ENCODE results near the gene SYNGAP1.

SYNGAP1 gene

DNA sequence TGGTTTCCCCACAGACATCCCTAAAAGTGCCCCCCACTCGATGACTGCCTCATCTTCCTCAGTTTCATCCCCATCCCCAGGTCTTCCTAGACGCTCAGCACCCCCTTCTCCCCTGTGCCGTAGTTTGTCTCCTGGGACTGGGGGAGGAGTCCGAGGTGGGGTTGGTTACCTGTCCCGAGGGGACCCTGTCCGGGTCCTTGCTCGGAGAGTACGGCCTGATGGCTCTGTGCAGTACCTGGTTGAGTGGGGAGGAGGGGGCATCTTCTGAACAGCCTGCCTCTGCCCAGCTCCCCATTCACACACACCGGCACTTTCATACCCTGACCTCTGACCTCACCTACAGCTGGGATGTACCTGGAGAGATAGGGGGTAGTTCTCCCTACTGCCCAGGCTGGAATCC is 4.0 kb upstream of the SYNGAP1 start:
- Histone ChIP-seq H3K4ac (ENCODE audit: low read length) (no peak overlapping the region), H4K8ac (ENCODE audit: low read depth, low read length) (no peak overlapping the region), H3K27me3 (ENCODE audit: control insufficient read depth in 3 of 3, insufficient read depth in 3 of 3, low read depth in 1 of 3, low read length in 3 of 3) (no peaks in the 10 kb centered on the region), H3K4me3 (ENCODE audit: low read length in 2 of 2) (peak overlapping the region; percentile 10 to 80), H3K14ac (ENCODE audit: low read length) (no peak overlapping the region), H4K91ac (ENCODE audit: low read depth, low read length, poor library complexity) (no peak overlapping the region), H3K9me3 (replicated peaks in 1 of 2; ENCODE audit: control insufficient read depth in 2 of 2, insufficient read depth in 1 of 2, low read depth in 1 of 2, low read length in 2 of 2) (no peaks in the 10 kb centered on the region), H3K36me3 (replicated peaks in 1 of 2; ENCODE audit: control insufficient read depth in 2 of 2, insufficient read depth in 2 of 2, low read length in 2 of 2) (peaks cover 36 to 51% of the 10 kb centered on the region in 2 donors), H3K4me2 (ENCODE audit: insufficient read depth, low read length, poor library complexity, severe bottlenecking) (peak overlapping the region; percentile 11), H2BK12ac (ENCODE audit: low read length) (no peak overlapping the region), H2AFZ (ENCODE audit: low read length) (no peak overlapping the region), H3K18ac (ENCODE audit: low read length) (no peak overlapping the region), H2BK15ac (ENCODE audit: low read length) (no peak overlapping the region), H3K9ac (ENCODE audit: low read depth, low read length, poor library complexity) (no peak overlapping the region), H3K79me1 (ENCODE audit: low read depth, low read length) (no peaks in the 10 kb centered on the region), H3K23ac (ENCODE audit: low read depth, low read length, poor library complexity) (no peak overlapping the region), H3K4me1 (ENCODE audit: control insufficient read depth in 2 of 2, insufficient read depth in 1 of 2, low read depth in 1 of 2, low read length in 2 of 2) (peaks cover 18 to 26% of the 10 kb centered on the region in 2 donors), H2AK5ac (ENCODE audit: low read depth, low read length) (no peak overlapping the region), H2BK5ac (ENCODE audit: low read length) (no peak overlapping the region), H3K27ac (replicated peaks; ENCODE audit: low read length) (no peak overlapping the region), H2BK120ac (ENCODE audit: low read depth, low read length) (no peak overlapping the region)
- WGBS, 2 donors (ENCODE audit: extremely low coverage in 2 of 2, insufficient read length in 2 of 2, insufficient replicate concordance in 1 of 2), result no CpG with 5 or more reads among the region's 9 CpGs
- no peak for DNase-seq (ENCODE audit: low spot score)

DNA sequence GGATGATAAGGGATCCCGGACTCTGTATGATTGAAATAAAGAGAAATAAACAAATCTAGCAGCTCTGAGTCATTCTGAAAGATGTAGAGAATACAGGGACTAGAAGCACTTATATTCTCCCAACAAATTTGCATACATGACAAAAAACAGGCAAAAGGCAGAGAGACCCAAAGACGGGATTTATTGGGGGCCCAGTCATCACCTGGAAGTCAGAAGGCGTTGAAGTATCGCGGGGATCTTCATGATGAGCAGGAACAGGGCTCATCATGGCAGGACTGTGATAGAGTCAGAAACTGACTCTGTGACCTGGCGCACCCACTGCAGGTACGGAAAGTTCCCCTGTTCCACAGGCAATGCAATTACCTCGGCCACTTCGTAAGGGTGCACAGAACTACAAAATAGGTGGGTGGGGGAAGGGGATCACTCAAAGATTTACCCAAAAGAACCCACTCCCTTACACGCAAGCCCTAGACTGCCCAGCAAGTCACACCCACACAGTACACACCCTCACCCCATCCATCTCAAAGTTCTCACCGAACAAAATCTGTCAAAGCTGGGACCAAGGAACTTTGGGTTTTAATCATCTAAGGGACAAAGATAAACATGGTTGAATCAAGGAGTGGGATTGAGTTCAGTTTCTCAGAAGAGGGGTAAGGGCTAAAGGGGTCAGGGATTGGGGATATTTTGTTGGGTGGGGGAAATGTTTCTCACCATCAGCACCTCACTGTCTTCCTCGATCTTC is 3.3 kb upstream of the SYNGAP1 start:
- Histone ChIP-seq H2BK15ac (ENCODE audit: low read length) (no peak overlapping the region), H3K4me2 (ENCODE audit: insufficient read depth, low read length, poor library complexity, severe bottlenecking) (peak overlapping the region; percentile 83), H4K91ac (ENCODE audit: low read depth, low read length, poor library complexity) (no peak overlapping the region), H2AFZ (ENCODE audit: low read length) (no peak overlapping the region), H2BK120ac (ENCODE audit: low read depth, low read length) (no peak overlapping the region), H3K4ac (ENCODE audit: low read length) (no peak overlapping the region), H3K9ac (ENCODE audit: low read depth, low read length, poor library complexity) (no peak overlapping the region), H3K27ac (replicated peaks; ENCODE audit: low read length) (no peak overlapping the region), H3K27me3 (ENCODE audit: control insufficient read depth in 3 of 3, insufficient read depth in 3 of 3, low read depth in 1 of 3, low read length in 3 of 3) (no peaks in the 10 kb centered on the region), H3K9me3 (replicated peaks in 1 of 2; ENCODE audit: control insufficient read depth in 2 of 2, insufficient read depth in 1 of 2, low read depth in 1 of 2, low read length in 2 of 2) (no peaks in the 10 kb centered on the region), H3K23ac (ENCODE audit: low read depth, low read length, poor library complexity) (no peak overlapping the region), H3K4me1 (ENCODE audit: control insufficient read depth in 2 of 2, insufficient read depth in 1 of 2, low read depth in 1 of 2, low read length in 2 of 2) (peaks cover 22 to 32% of the 10 kb centered on the region in 2 donors), H3K79me1 (ENCODE audit: low read depth, low read length) (no peaks in the 10 kb centered on the region), H3K36me3 (replicated peaks in 1 of 2; ENCODE audit: control insufficient read depth in 2 of 2, insufficient read depth in 2 of 2, low read length in 2 of 2) (peaks cover 36 to 51% of the 10 kb centered on the region in 2 donors), H2AK5ac (ENCODE audit: low read depth, low read length) (no peak overlapping the region), H3K4me3 (ENCODE audit: low read length in 2 of 2) (peak overlapping the region; percentile 80 to 86), H3K14ac (ENCODE audit: low read length) (no peak overlapping the region), H2BK12ac (ENCODE audit: low read length) (no peak overlapping the region), H3K18ac (ENCODE audit: low read length) (no peak overlapping the region), H2BK5ac (ENCODE audit: low read length) (no peak overlapping the region), H4K8ac (ENCODE audit: low read depth, low read length) (no peak overlapping the region)
- no peak for DNase-seq (ENCODE audit: low spot score)
- no CpG with 5 or more reads among the region's 12 CpGs for WGBS, 2 donors (ENCODE audit: extremely low coverage in 2 of 2, insufficient read length in 2 of 2, insufficient replicate concordance in 1 of 2)

DNA sequence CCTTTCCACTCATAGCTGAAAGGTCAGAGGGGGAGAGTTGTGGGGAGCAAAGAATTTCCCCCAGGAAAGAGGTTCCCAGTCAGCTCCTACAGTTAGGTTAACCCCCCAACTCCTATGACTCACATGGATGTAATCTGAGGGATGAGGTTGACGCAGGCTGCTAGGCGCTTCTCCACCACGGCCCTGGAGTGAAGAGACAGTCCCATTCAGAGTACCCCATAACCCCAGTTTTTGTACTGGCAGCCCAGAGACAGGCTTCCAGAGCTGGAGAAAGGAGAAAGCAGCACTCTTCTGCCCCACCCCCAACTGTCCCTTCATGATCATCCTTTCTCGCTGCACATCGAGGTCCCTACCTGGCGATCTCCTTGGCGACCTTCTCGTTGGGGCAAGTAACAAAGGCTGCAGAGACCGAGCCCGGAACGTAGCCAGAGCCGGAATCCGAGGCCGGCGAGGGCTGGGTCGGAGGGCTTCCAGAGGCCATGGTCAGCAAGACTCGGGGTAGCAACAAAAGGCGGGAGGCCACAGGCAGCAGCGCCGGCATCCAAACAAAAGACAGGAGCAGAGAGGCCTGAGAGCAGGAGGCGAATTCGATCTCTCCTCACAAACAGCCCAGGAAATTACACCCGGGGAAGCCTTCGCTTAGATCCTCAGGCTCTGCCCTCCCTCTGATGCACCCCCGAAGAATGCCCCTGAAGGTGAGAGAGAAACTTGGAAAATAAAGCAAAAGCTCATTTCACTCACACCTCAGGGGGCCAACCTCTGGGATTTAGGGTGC is 2.5 kb upstream of the SYNGAP1 start:
- no peak overlapping the region for H3K14ac ChIP-seq (ENCODE audit: low read length)
- peak overlapping the region; percentile 14 for H3K9ac ChIP-seq (ENCODE audit: low read depth, low read length, poor library complexity)
- peak overlapping the region; percentile 91 for H2AFZ ChIP-seq (ENCODE audit: low read length)
- H2BK5ac ChIP-seq (ENCODE audit: low read length), result peak overlapping the region; percentile 80
- no peak for DNase-seq (ENCODE audit: low spot score)
- peak overlapping the region; percentile 82 for H3K23ac ChIP-seq (ENCODE audit: low read depth, low read length, poor library complexity)
- H2BK120ac ChIP-seq (ENCODE audit: low read depth, low read length), result peak overlapping the region; percentile 35
- H2AK5ac ChIP-seq (ENCODE audit: low read depth, low read length), result peak overlapping the region; percentile 89
- no peak overlapping the region for H3K4ac ChIP-seq (ENCODE audit: low read length)
- no CpG with 5 or more reads among the region's 25 CpGs for WGBS, 2 donors (ENCODE audit: extremely low coverage in 2 of 2, insufficient read length in 2 of 2, insufficient replicate concordance in 1 of 2)
- peak overlapping the region; percentile 89 for H3K27ac ChIP-seq (replicated peaks; ENCODE audit: low read length)
- H4K91ac ChIP-seq (ENCODE audit: low read depth, low read length, poor library complexity), result no peak overlapping the region
- peak overlapping the region; percentile 83 for H3K4me2 ChIP-seq (ENCODE audit: insufficient read depth, low read length, poor library complexity, severe bottlenecking)
- H3K4me3 ChIP-seq (ENCODE audit: low read length in 2 of 2), result peak overlapping the region; percentile 80 to 86
- H3K36me3 ChIP-seq (replicated peaks in 1 of 2; ENCODE audit: control insufficient read depth in 2 of 2, insufficient read depth in 2 of 2, low read length in 2 of 2), result peaks cover 35 to 53% of the 10 kb centered on the region in 2 donors
- H3K9me3 ChIP-seq (replicated peaks in 1 of 2; ENCODE audit: control insufficient read depth in 2 of 2, insufficient read depth in 1 of 2, low read depth in 1 of 2, low read length in 2 of 2), result no peaks in the 10 kb centered on the region
- H2BK12ac ChIP-seq (ENCODE audit: low read length), result no peak overlapping the region
- H3K79me1 ChIP-seq (ENCODE audit: low read depth, low read length), result no peaks in the 10 kb centered on the region
- H4K8ac ChIP-seq (ENCODE audit: low read depth, low read length), result no peak overlapping the region
- H2BK15ac ChIP-seq (ENCODE audit: low read length), result no peak overlapping the region
- peak overlapping the region; percentile 58 for H3K18ac ChIP-seq (ENCODE audit: low read length)
- no peaks in the 10 kb centered on the region for H3K27me3 ChIP-seq (ENCODE audit: control insufficient read depth in 3 of 3, insufficient read depth in 3 of 3, low read depth in 1 of 3, low read length in 3 of 3)
- peaks cover 24 to 29% of the 10 kb centered on the region in 2 donors for H3K4me1 ChIP-seq (ENCODE audit: control insufficient read depth in 2 of 2, insufficient read depth in 1 of 2, low read depth in 1 of 2, low read length in 2 of 2)

Data from neuronal stem cell (in vitro differentiated cells).